ENCODE measurements around the gene AUTS2. TPM values are rescaled to one million over a fixed set of nuclear protein-coding genes. Genes with fewer than 3 reads are reported as not detected.

AUTS2 gene
- total and polyA plus RNA-seq, 2 of the 8 experiments (the other 6 are each of a cell fraction or from before 2014, with no cell fraction given): 25.9 to 101 TPM

DNA sequence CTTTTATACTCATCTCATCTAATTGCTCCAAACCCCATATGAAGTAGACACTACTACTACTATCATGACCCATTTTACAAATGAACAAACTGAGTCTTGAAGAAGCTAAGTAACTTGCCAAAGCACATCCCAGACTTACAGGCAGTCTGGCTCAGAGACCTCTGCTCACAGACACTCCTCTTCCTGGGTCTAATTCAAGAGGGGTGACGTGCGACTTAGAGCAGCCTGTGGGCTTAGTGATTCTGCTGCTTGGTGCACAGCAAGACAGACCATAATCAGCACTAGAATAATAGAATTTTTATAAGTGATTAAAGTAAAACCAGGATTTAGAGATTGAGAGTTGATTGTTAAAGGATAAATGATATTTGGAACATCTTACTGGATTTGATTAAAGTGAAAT lies 750.8 kb downstream of the AUTS2 start:
- no peak overlapping the region for H3K27ac ChIP-seq (ENCODE audit: low read depth, low read length)
- H3K14ac ChIP-seq (ENCODE audit: insufficient read length): no peak overlapping the region
- CTCF ChIA-PET (ENCODE audit: partially characterized antibody): no interaction called here
- no peak for DNase-seq (ENCODE audit: low read depth in 1 of 2, low spot score in 2 of 2)
- no peak overlapping the region for H2BK20ac ChIP-seq (ENCODE audit: low read length)
- H3K56ac ChIP-seq (replicated peaks; ENCODE audit: insufficient read length, low read depth, low read length): no peak overlapping the region
- H3K23me2 ChIP-seq (ENCODE audit: low read depth, low read length): no peaks in the 10 kb centered on the region
- no peak overlapping the region for H2BK12ac ChIP-seq (ENCODE audit: low read depth, low read length)
- no peaks in the 10 kb centered on the region for H3K4me1 ChIP-seq (replicated peaks in 1 of 4; ENCODE audit: control insufficient read depth in 3 of 4, insufficient read depth in 4 of 4, low read length in 3 of 4)
- H3K18ac ChIP-seq (ENCODE audit: extremely low read depth, low read length): no peak overlapping the region
- H2AK5ac ChIP-seq (ENCODE audit: low read depth, low read length): no peak overlapping the region
- no peaks in the 10 kb centered on the region for H4K20me1 ChIP-seq (replicated peaks in 1 of 2; ENCODE audit: control insufficient read depth in 1 of 2, insufficient read depth in 2 of 2, low read length in 2 of 2)
- H3K36me3 ChIP-seq (ENCODE audit: control insufficient read depth in 2 of 4, insufficient read depth in 4 of 4, low read length in 3 of 4): no peaks in the 10 kb centered on the region
- no peak overlapping the region for H4K8ac ChIP-seq (ENCODE audit: extremely low read depth, insufficient read depth, low read length)
- no peak overlapping the region for H2BK15ac ChIP-seq (ENCODE audit: low read length)
- no peak overlapping the region for H2BK120ac ChIP-seq (replicated peaks; ENCODE audit: low read depth, low read length)
- WGBS, 2 experiments (ENCODE audit: extremely low coverage in 1 of 2, insufficient coverage in 1 of 2, insufficient read length in 1 of 2, insufficient replicate concordance in 2 of 2, low coverage in 1 of 2, low lambda C conversion rate in 2 of 2, missing lambda C conversion rate in 1 of 2): 82% methylated on average over 2 of the region's 2 CpGs; no CpG with 5 or more reads in 1 of the 2 experiments
- no peaks in the 10 kb centered on the region for H3K79me2 ChIP-seq (ENCODE audit: control insufficient read depth in 1 of 2, insufficient read depth in 2 of 2, low read length in 2 of 2)
- TF ChIP-seq HDAC6 (IDR thresholded peaks at IDR 0.05; ENCODE audit: low read depth, low read length): no peak
- TF ChIP-seq, protein P1, sequence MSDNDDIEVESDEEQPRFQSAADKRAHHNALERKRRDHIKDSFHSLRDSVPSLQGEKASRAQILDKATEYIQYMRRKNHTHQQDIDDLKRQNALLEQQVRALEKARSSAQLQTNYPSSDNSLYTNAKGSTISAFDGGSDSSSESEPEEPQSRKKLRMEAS (IDR thresholded peaks at IDR 0.05): no peak
- no peak for TF ChIP-seq JUN (IDR thresholded peaks at IDR 0.05; ENCODE audit: low read depth, low read length)
- TF ChIP-seq BACH1 (IDR thresholded peaks at IDR 0.05; ENCODE audit: low read length): no peak
- TF ChIP-seq CTBP2 (IDR thresholded peaks at IDR 0.05; ENCODE audit: borderline replicate concordance, insufficient read depth, insufficient read length, low read length): no peak
- TF ChIP-seq RXRA (IDR thresholded peaks at IDR 0.05; ENCODE audit: insufficient read depth, low read depth, low read length): no peak
- TF ChIP-seq POLR2AphosphoS5 (IDR thresholded peaks at IDR 0.05; ENCODE audit: low read depth, low read length): no peak
- TF ChIP-seq TAF7 (optimal IDR thresholded peaks at IDR 0.05; ENCODE audit: borderline replicate concordance, low read depth, low read length): no peak
- TF ChIP-seq NRF1 (IDR thresholded peaks at IDR 0.05; ENCODE audit: low read depth, low read length): no peak
- no peak for TF ChIP-seq EGR1 (IDR thresholded peaks at IDR 0.05; ENCODE audit: borderline replicate concordance, low read depth, low read length)
- no peak for TF ChIP-seq CHD1 (IDR thresholded peaks at IDR 0.05; ENCODE audit: low read depth, low read length)
- TF ChIP-seq SIN3A (conservative IDR thresholded peaks at IDR 0.05 in 1 of 2, IDR thresholded peaks at IDR 0.05 in 1 of 2; ENCODE audit: low read depth in 1 of 2, low read length in 2 of 2): no peak
- TF ChIP-seq SUZ12 (IDR thresholded peaks at IDR 0.05; ENCODE audit: low read length): no peak
- TF ChIP-seq CREB1 (IDR thresholded peaks at IDR 0.05): no peak
- H3K9me3 ChIP-seq (ENCODE audit: insufficient read depth in 2 of 2, low read depth in 1 of 2, low read length in 1 of 2): no peaks in the 10 kb centered on the region
- no peaks in the 10 kb centered on the region for H3K79me1 ChIP-seq (ENCODE audit: low read depth, low read length)
- no peak overlapping the region for H2BK5ac ChIP-seq (ENCODE audit: low read depth, low read length)
- H2AFZ ChIP-seq (ENCODE audit: low read length): no peak overlapping the region
- POLR2A ChIA-PET (ENCODE audit: partially characterized antibody): interaction anchor here (0.6 to 1.2 kb wide), 2 partner anchors 207 to 330 kb away, joined by 3 read pairs; no protein-coding TSS in a partner anchor
- H3K23ac ChIP-seq (ENCODE audit: insufficient read length): no peak overlapping the region
- no peak overlapping the region for H3K4me2 ChIP-seq (ENCODE audit: insufficient read depth in 1 of 2, low read depth in 2 of 2, low read length in 2 of 2)
- H3K9ac ChIP-seq (replicated peaks in 1 of 4; ENCODE audit: extremely low read depth in 1 of 4, low read depth in 3 of 4, low read length in 3 of 4): no peak overlapping the region
- peaks cover 0 to 2% (median 0%) of the 10 kb centered on the region in 4 experiments; a peak in 1 of 7 replicates for H3K27me3 ChIP-seq (replicated peaks in 1 of 4; ENCODE audit: control insufficient read depth in 3 of 4, extremely low read depth in 1 of 4, insufficient read depth in 3 of 4, low read length in 3 of 4)
- no peak overlapping the region for H3K4me3 ChIP-seq (ENCODE audit: extremely low read depth in 1 of 4, insufficient read depth in 2 of 4, low read depth in 3 of 4, low read length in 4 of 4)
- H3K4ac ChIP-seq (replicated peaks; ENCODE audit: insufficient read length, low read depth, low read length): no peak overlapping the region
- FAIRE-seq: no peak
- no peak overlapping the region for H4K5ac ChIP-seq (ENCODE audit: insufficient read length, low read depth, low read length)
- no peak overlapping the region for H4K91ac ChIP-seq (replicated peaks; ENCODE audit: insufficient read length, low read length)
